Measurements from ENCODE around the gene SLC8A3. TPM values are rescaled to one million over a fixed set of nuclear protein-coding genes. Genes with fewer than 3 reads are reported as not detected.

SLC8A3 gene
- total RNA-seq, 4 donors from 2014 or later: 0.18 to 4.1 (median 0.69) TPM

- TF ChIP-seq POLR2A (IDR thresholded peaks at IDR 0.05) (no peak), CTCF (IDR thresholded peaks at IDR 0.05) (no peak)
- Histone ChIP-seq H3K27ac (no peak overlapping the region), H3K9me3 (no peaks in the 10 kb centered on the region), H3K36me3 (no peaks in the 10 kb centered on the region), H3K4me1 (peaks cover 0 to 5% (median 0%) of the 10 kb centered on the region in 4 donors), H3K4me3 (no peak overlapping the region), H3K27me3 (no peaks in the 10 kb centered on the region)
- DNase-seq: no peak
Observed at GRCh38 chr14:70093156-70093555, 95.6 kb downstream of the SLC8A3 start.

GRCh38 chr14:70087380-70087697, 101.4 kb downstream of the SLC8A3 start:
- Histone ChIP-seq H3K27ac (no peak overlapping the region), H3K4me3 (no peak overlapping the region), H3K27me3 (no peaks in the 10 kb centered on the region), H3K9me3 (no peaks in the 10 kb centered on the region), H3K36me3 (no peaks in the 10 kb centered on the region), H3K4me1 (no peaks in the 10 kb centered on the region)
- TF ChIP-seq POLR2A (IDR thresholded peaks at IDR 0.05) (no peak), CTCF (IDR thresholded peaks at IDR 0.05) (no peak)
- DNase-seq: no peak

- Histone ChIP-seq H3K4me3 (no peak overlapping the region), H3K9me3 (no peaks in the 10 kb centered on the region), H3K27me3 (no peaks in the 10 kb centered on the region), H3K36me3 (no peaks in the 10 kb centered on the region), H3K4me1 (no peaks in the 10 kb centered on the region), H3K27ac (no peak overlapping the region)
- TF ChIP-seq CTCF (IDR thresholded peaks at IDR 0.05) (peak in 4 of 6 experiments; percentile 29 to 64 (median 60)), POLR2A (IDR thresholded peaks at IDR 0.05) (no peak)
- DNase-seq: peak in 1 of 3 donors; percentile 57
Observed at GRCh38 chr14:70086685-70087379, 101.9 kb downstream of the SLC8A3 start.

- H3K36me3 ChIP-seq: no peaks in the 10 kb centered on the region
- no peak for TF ChIP-seq POLR2A (IDR thresholded peaks at IDR 0.05)
- no peak for TF ChIP-seq CTCF (IDR thresholded peaks at IDR 0.05)
- no peak overlapping the region for H3K27ac ChIP-seq
- H3K27me3 ChIP-seq: no peaks in the 10 kb centered on the region
- H3K9me3 ChIP-seq: no peaks in the 10 kb centered on the region
- H3K4me1 ChIP-seq: no peaks in the 10 kb centered on the region
- H3K4me3 ChIP-seq: no peak overlapping the region
- no peak for DNase-seq
Observed at GRCh38 chr14:70084226-70084625, 104.5 kb downstream of the SLC8A3 start.

GRCh38 chr14:70082394-70082793, 106.4 kb downstream of the SLC8A3 start:
- no peaks in the 10 kb centered on the region for H3K27me3 ChIP-seq
- DNase-seq: no peak
- H3K4me3 ChIP-seq: no peak overlapping the region
- TF ChIP-seq CTCF (IDR thresholded peaks at IDR 0.05): no peak
- H3K36me3 ChIP-seq: no peaks in the 10 kb centered on the region
- no peaks in the 10 kb centered on the region for H3K4me1 ChIP-seq
- no peaks in the 10 kb centered on the region for H3K9me3 ChIP-seq
- no peak overlapping the region for H3K27ac ChIP-seq

GRCh38 chr14:70080076-70080475, 108.7 kb downstream of the SLC8A3 start:
- Histone ChIP-seq H3K4me3 (no peak overlapping the region), H3K27ac (no peak overlapping the region), H3K27me3 (no peaks in the 10 kb centered on the region), H3K36me3 (no peaks in the 10 kb centered on the region), H3K4me1 (no peaks in the 10 kb centered on the region), H3K9me3 (no peaks in the 10 kb centered on the region)
- no peak for DNase-seq
- TF ChIP-seq CTCF (IDR thresholded peaks at IDR 0.05): no peak
- no peak for TF ChIP-seq POLR2A (IDR thresholded peaks at IDR 0.05)
